HCT116 (cell line): ENCODE measurements around the gene HPGDS. TPM values are rescaled to one million over a fixed set of nuclear protein-coding genes. Genes with fewer than 3 reads are reported as not detected.

Experiments used
- ATAC-seq: fragments of 200-7000 bp; cut with Tn5 transposase; 2 replicates; pipeline ENCODE4 v1.9.1; 2020; ENCODE audit warnings: mild to moderate bottlenecking, moderate library complexity
- BruUV-seq: library from RNA; stranded (reverse); fragments of 400-500 nt; replicated peaks from 2 replicates; lab custom pipeline; 2021; lab: Mats Ljungman, UMichigan
- CTCF ChIA-PET: fragments of 300-600 bp; sonication (Branson Sonifier 250); formaldehyde crosslinking; loops from one replicate; lab custom pipeline; 2021; ENCODE audit warnings: antibody characterized with exemption; lab: Charles Lee
- POLR2A ChIA-PET: fragments of 300-600, 350-600 bp; sonication (Branson Sonifier 250); formaldehyde crosslinking; loops from one replicate; lab custom pipeline; 2021; ENCODE audit warnings: antibody characterized with exemption; lab: Charles Lee
- RAD21 ChIA-PET, 2 experiments: fragments of 300-600 bp; sonication (Branson Sonifier 250); formaldehyde crosslinking; loops; one replicate each; lab custom pipeline; 2023; ENCODE audit warnings: low total read pairs in 2 of 2; ENCODE audit not compliant: uncharacterized antibody in 2 of 2, unreplicated experiment in 2 of 2, low non-redundant PET in 1 of 2; lab: Charles Lee
- DNase-seq: peaks from one replicate; pipeline ENCODE4 v3.0.0-alpha.2; 2010; ENCODE audit warnings: low read depth, low spot score
- H2AFZ ChIP-seq: fragments of 200-600 bp; shearing (Covaris generic), sonication (generic); 2 replicates; pipeline ENCODE4 v1.6.1; 2017; ENCODE audit warnings: low read depth, mixed run types, mixed read lengths, antibody characterized with exemption, low read length; ENCODE audit not compliant: poor library complexity, severe bottlenecking
- H3K27ac ChIP-seq: 2 replicates; pipeline ENCODE4 v1.5.1; 2012; ENCODE audit warnings: low read depth, low read length
- H3K27me3 ChIP-seq: fragments of 200-600 bp; sonication (generic); 2 replicates; pipeline ENCODE4 v1.6.1; 2016; ENCODE audit warnings: mixed run types, low read length, mixed read lengths; ENCODE audit not compliant: insufficient read depth
- H3K36me3 ChIP-seq, 2 experiments: fragments of 200-500 bp in 1 of 2; fragments of 200-600 bp in 1 of 2; sonication (Bioruptor generic) in 1 of 2; sonication (generic) in 1 of 2; 2 replicates each; pipeline versions ENCODE4 v1.5.1 to v1.6.1; 2014 to 2016; ENCODE audit warnings: low read length in 2 of 2, inconsistent platforms in 1 of 2, mixed read lengths in 1 of 2, mixed run types in 1 of 2; ENCODE audit not compliant: insufficient read depth in 2 of 2, control insufficient read depth in 1 of 2
- H3K4me1 ChIP-seq, 2 experiments: fragments of 200-600 bp in 1 of 2; sonication (generic) in 1 of 2; 2 replicates each; pipeline versions ENCODE4 v1.5.1 to v1.6.1; 2012 to 2017; ENCODE audit warnings: low read length in 2 of 2, inconsistent platforms in 1 of 2, mild to moderate bottlenecking in 1 of 2, mixed read lengths in 1 of 2, mixed run types in 1 of 2, moderate library complexity in 1 of 2; ENCODE audit not compliant: insufficient read depth in 2 of 2, control insufficient read depth in 1 of 2
- H3K4me2 ChIP-seq: fragments of 200-600 bp; sonication (generic); 2 replicates; pipeline ENCODE4 v1.6.1; 2017; ENCODE audit warnings: mixed run types, low read length, mixed read lengths
- H3K4me3 ChIP-seq, 2 experiments: fragments of 200-600 bp in 1 of 2; sonication (generic) in 1 of 2; replicated peaks in 1 of 2; 2 replicates each; pipeline ENCODE4 v1.5.1; 2011 to 2016; ENCODE audit warnings: low read length in 2 of 2, control low read depth in 1 of 2, low read depth in 1 of 2, mild to moderate bottlenecking in 1 of 2, mixed read lengths in 1 of 2, mixed run types in 1 of 2
- H3K79me2 ChIP-seq: fragments of 200-600 bp; sonication (generic); 2 replicates; pipeline ENCODE4 v1.6.1; 2017; ENCODE audit warnings: mild to moderate bottlenecking, mixed run types, low read length, moderate library complexity, mixed read lengths; ENCODE audit not compliant: insufficient read depth
- H3K9ac ChIP-seq: fragments of 200-600 bp; sonication (generic); 2 replicates; pipeline ENCODE4 v1.6.1; 2016; ENCODE audit warnings: low read length, mixed read lengths
- H3K9me2 ChIP-seq: fragments of 200-600 bp; sonication (generic), shearing (Covaris generic); 2 replicates; pipeline ENCODE4 v1.6.1; 2017; ENCODE audit warnings: mixed run types, mild to moderate bottlenecking, moderate library complexity; ENCODE audit not compliant: insufficient read depth
- H3K9me3 ChIP-seq, 2 experiments: fragments of 200-500 bp in 1 of 2; fragments of 200-600 bp in 1 of 2; sonication (Bioruptor generic) in 1 of 2; sonication (generic) in 1 of 2; 2 replicates each; pipeline ENCODE4 v1.6.1; 2014 to 2017; ENCODE audit warnings: low read length in 2 of 2, mixed read lengths in 2 of 2, inconsistent platforms in 1 of 2, low read depth in 1 of 2, mild to moderate bottlenecking in 1 of 2, mixed run types in 1 of 2, moderate library complexity in 1 of 2; ENCODE audit not compliant: control insufficient read depth in 1 of 2, insufficient read depth in 1 of 2
- H4K20me1 ChIP-seq: fragments of 200-600 bp; sonication (generic), shearing (Covaris generic); 2 replicates; pipeline ENCODE4 v1.6.1; 2017; ENCODE audit warnings: mixed run types, mild to moderate bottlenecking, moderate library complexity; ENCODE audit not compliant: insufficient read depth
- CBX3 ChIP-seq: IDR thresholded peaks from 2 replicates; pipeline ENCODE4 v1.6.1; 2012; ENCODE audit warnings: low read depth
- CTCF ChIP-seq, 3 experiments: fragments of 200-600 bp in 1 of 3; sonication (generic) in 1 of 3; IDR thresholded peaks in 2 of 3; conservative IDR thresholded peaks in 1 of 3; 2 replicates each; pipeline ENCODE4 v1.5.1; 2012 to 2017; ENCODE audit warnings: low read depth in 2 of 3, low read length in 2 of 3, antibody characterized with exemption in 1 of 3, borderline replicate concordance in 1 of 3, control low read depth in 1 of 3, mild to moderate bottlenecking in 1 of 3, mixed read lengths in 1 of 3, mixed run types in 1 of 3, moderate library complexity in 1 of 3; ENCODE audit not compliant: insufficient read depth in 1 of 3
- ELF1 ChIP-seq: IDR thresholded peaks from 2 replicates; pipeline ENCODE4 v1.6.1; 2012; ENCODE audit warnings: low read depth, borderline replicate concordance
- RAD21 ChIP-seq: IDR thresholded peaks from 2 replicates; pipeline ENCODE4 v1.6.1; 2012; ENCODE audit warnings: low read depth, mild to moderate bottlenecking
- REST ChIP-seq: IDR thresholded peaks from 2 replicates; pipeline ENCODE4 v1.6.1; 2012; ENCODE audit warnings: low read depth
- SIN3A ChIP-seq: IDR thresholded peaks from 2 replicates; pipeline ENCODE4 v1.6.1; 2012; ENCODE audit warnings: low read depth
- SP1 ChIP-seq: IDR thresholded peaks from 2 replicates; pipeline ENCODE4 v1.6.1; 2012; ENCODE audit warnings: low read depth
- TCF7L2 ChIP-seq: IDR thresholded peaks from 2 replicates; pipeline ENCODE4 v1.7.0; 2011; ENCODE audit warnings: borderline replicate concordance, inconsistent platforms; ENCODE audit not compliant: insufficient read depth, insufficient read length; ENCODE audit errors: extremely low read depth
- YY1 ChIP-seq: IDR thresholded peaks from 2 replicates; pipeline ENCODE4 v1.6.1; 2011; ENCODE audit warnings: low read length, low read depth, moderate library complexity, mild to moderate bottlenecking; ENCODE audit not compliant: insufficient replicate concordance; ENCODE audit errors: extremely low read depth
- intact Hi-C: fragments of 100-400 bp; cut with micrococcal nuclease; formaldehyde crosslinking; loops from 2 replicates; pipeline ENCODE4 v1.10.0; 2022
- total RNA-seq: library from RNA; stranded (reverse); gene quantifications from one replicate; pipeline ENCODE4 v1.2.1, GENCODE V29; 2021; ENCODE audit not compliant: unreplicated experiment

HPGDS gene
- total RNA-seq, 1 experiment from 2014 or later: not detected

GRCh38 chr4:94352996-94353395 lies 10.4 kb upstream of the HPGDS start:
- intact Hi-C loops: no loop called here
- DNase-seq: no peak

More at GRCh38 chr4:94352996-94353395, 10.4 kb upstream of the HPGDS start:
- H3K4me1 ChIP-seq: 0 out of 4 replicates have a peak, but pooled peaks cover 0 to 3% of the 10 kb centered on the region in 2 experiments
- no peak overlapping the region for H3K27ac ChIP-seq
- ChIA-PET CTCF (no interaction called here), POLR2A (no interaction called here), RAD21 (no interaction called here)
- no peak overlapping the region for H3K4me2 ChIP-seq
- no peaks in the 10 kb centered on the region for H3K9me2 ChIP-seq
- TF ChIP-seq ELF1 (no peak), SIN3A (no peak), TCF7L2 (no peak), RAD21 (no peak), CBX3 (no peak), CTCF (IDR thresholded peaks at IDR 0.05 in 2 of 3, conservative IDR thresholded peaks at IDR 0.05 in 1 of 3; ENCODE audit: borderline replicate concordance in 1 of 3, insufficient read depth in 1 of 3, low read depth in 2 of 3, low read length in 2 of 3) (no peak), REST (no peak), SP1 (no peak), YY1 (no peak)
- no peak overlapping the region for H2AFZ ChIP-seq
- H4K20me1 ChIP-seq: no peaks in the 10 kb centered on the region
- no peaks in the 10 kb centered on the region for H3K36me3 ChIP-seq
- H3K27me3 ChIP-seq: no peaks in the 10 kb centered on the region
- BruUV-seq: no TSS peak
- no peaks in the 10 kb centered on the region for H3K9me3 ChIP-seq
- ATAC-seq: no peak
- H3K79me2 ChIP-seq: no peaks in the 10 kb centered on the region
- H3K4me3 ChIP-seq: no peak overlapping the region
- H3K9ac ChIP-seq: no peak overlapping the region
